ENCODE data around the gene RCBTB2. TPM values are rescaled to one million over a fixed set of nuclear protein-coding genes. Genes with fewer than 3 reads are reported as not detected.

Gene RCBTB2
- total and polyA plus RNA-seq, 2 donors (not counting 3 experiments of a cell fraction or from before 2014, with no cell fraction given) = 10.7 to 12.6 TPM

DNA sequence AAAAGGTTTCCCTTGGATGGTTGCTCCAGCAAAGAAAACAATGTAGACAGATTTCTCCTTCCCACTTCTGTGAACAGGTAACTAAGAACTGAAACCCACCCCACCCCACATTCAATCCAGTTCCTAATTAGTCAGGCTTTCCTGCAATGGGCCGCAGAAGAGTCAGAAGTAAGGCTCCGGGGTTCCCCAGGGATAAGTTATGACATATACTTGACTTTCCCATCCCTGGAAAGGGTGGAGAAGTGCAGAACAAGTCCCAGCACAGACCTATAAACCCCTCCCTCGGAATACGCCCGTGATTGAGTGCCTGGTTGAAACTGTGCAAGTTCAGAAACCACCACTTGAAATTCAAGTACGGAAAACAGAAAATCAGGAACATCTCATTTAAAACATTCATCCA, 24.9 kb downstream of the RCBTB2 start:
- no peaks in the 10 kb centered on the region for H3K27me3 ChIP-seq (ENCODE audit: control insufficient read depth in 2 of 2, insufficient read depth in 2 of 2, low read length in 2 of 2)
- intact Hi-C loops (cut with micrococcal nuclease) = no loop called here
- no peak for FAIRE-seq
- TF ChIP-seq, protein P1, sequence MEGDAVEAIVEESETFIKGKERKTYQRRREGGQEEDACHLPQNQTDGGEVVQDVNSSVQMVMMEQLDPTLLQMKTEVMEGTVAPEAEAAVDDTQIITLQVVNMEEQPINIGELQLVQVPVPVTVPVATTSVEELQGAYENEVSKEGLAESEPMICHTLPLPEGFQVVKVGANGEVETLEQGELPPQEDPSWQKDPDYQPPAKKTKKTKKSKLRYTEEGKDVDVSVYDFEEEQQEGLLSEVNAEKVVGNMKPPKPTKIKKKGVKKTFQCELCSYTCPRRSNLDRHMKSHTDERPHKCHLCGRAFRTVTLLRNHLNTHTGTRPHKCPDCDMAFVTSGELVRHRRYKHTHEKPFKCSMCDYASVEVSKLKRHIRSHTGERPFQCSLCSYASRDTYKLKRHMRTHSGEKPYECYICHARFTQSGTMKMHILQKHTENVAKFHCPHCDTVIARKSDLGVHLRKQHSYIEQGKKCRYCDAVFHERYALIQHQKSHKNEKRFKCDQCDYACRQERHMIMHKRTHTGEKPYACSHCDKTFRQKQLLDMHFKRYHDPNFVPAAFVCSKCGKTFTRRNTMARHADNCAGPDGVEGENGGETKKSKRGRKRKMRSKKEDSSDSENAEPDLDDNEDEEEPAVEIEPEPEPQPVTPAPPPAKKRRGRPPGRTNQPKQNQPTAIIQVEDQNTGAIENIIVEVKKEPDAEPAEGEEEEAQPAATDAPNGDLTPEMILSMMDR (IDR thresholded peaks at IDR 0.05; ENCODE audit: extremely low read depth in 1 of 2, insufficient read depth in 1 of 2, low read depth in 1 of 2, low read length in 2 of 2) = no peak
- no peak for TF ChIP-seq FOS (IDR thresholded peaks at IDR 0.05; ENCODE audit: borderline replicate concordance, insufficient read depth, low read length)
- no peak for TF ChIP-seq POLR2A (IDR thresholded peaks at IDR 0.05; ENCODE audit: low read depth, low read length)
- TF ChIP-seq GATA2 (IDR thresholded peaks at IDR 0.05; ENCODE audit: insufficient read depth, insufficient read length, low read depth, low read length) = no peak
- TF ChIP-seq, protein P2, sequence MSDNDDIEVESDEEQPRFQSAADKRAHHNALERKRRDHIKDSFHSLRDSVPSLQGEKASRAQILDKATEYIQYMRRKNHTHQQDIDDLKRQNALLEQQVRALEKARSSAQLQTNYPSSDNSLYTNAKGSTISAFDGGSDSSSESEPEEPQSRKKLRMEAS (IDR thresholded peaks at IDR 0.05; ENCODE audit: insufficient read depth, insufficient read length) = no peak
- TF ChIP-seq POLR2AphosphoS5 (IDR thresholded peaks at IDR 0.05; ENCODE audit: insufficient read depth, low read depth, low read length) = no peak
- no peak for TF ChIP-seq MYC (IDR thresholded peaks at IDR 0.05; ENCODE audit: low read depth, low read length)
- TF ChIP-seq EZH2 (IDR thresholded peaks at IDR 0.05; ENCODE audit: borderline replicate concordance, low read depth, low read length, severe bottlenecking) = no peak
- H3K4me1 ChIP-seq (ENCODE audit: control insufficient read depth, extremely low read depth, insufficient read depth, low read length) = peaks cover 7% of the 10 kb centered on the region
- CTCF ChIA-PET = no interaction called here
- no peak overlapping the region for H3K9ac ChIP-seq (replicated peaks; ENCODE audit: extremely low read depth, insufficient read depth, low read length)
- no peak overlapping the region for H3K27ac ChIP-seq (ENCODE audit: insufficient read depth, low read depth, low read length)
- no peaks in the 10 kb centered on the region for H3K9me1 ChIP-seq (replicated peaks; ENCODE audit: control insufficient read depth, extremely low read depth, insufficient read depth, low read length)
- dilution Hi-C loops (cut with MboI; ENCODE audit: extremely low pct_ligation_motif_present, low sequenced_read_pairs) = no loop called here
- H3K9me3 ChIP-seq (replicated peaks; ENCODE audit: control insufficient read depth, insufficient read depth, low read length) = no peaks in the 10 kb centered on the region
- H3K4me2 ChIP-seq (ENCODE audit: insufficient read depth, low read length) = no peak overlapping the region
- DNase-seq (ENCODE audit: low read depth, low spot score) = no peak
- POLR2A ChIA-PET = no interaction called here
- no peak overlapping the region for H2AFZ ChIP-seq (ENCODE audit: low read depth, low read length)
- H4K20me1 ChIP-seq (replicated peaks; ENCODE audit: control insufficient read depth, extremely low read depth, insufficient read depth, low read length) = no peaks in the 10 kb centered on the region
- H3K4me3 ChIP-seq (replicated peaks in 1 of 3; ENCODE audit: insufficient read depth in 1 of 3, low read depth in 1 of 3, low read length in 3 of 3) = no peak overlapping the region
- H3K79me2 ChIP-seq (ENCODE audit: control insufficient read depth, insufficient read depth, low read length) = no peaks in the 10 kb centered on the region
- BruUV-seq (replicated peaks) = no TSS peak
- H3K36me3 ChIP-seq (ENCODE audit: control insufficient read depth in 2 of 2, extremely low read depth in 1 of 2, insufficient read depth in 2 of 2, low read length in 2 of 2) = no peaks in the 10 kb centered on the region

All from endothelial cell of umbilical vein (primary cell).